OCI-LY1 (cell line): Measurements from ENCODE around the gene STT3B.

ENCODE experiments used
- H2AFZ ChIP-seq: fragments of 200-600 bp; sonication (generic), shearing (Covaris generic); 2 replicates; pipeline ENCODE4 v1.6.0; 2014; ENCODE audit warnings: antibody characterized with exemption, mild to moderate bottlenecking, low read length
- H3F3A ChIP-seq: fragments of 200-600 bp; sonication (generic), shearing (Covaris generic); 2 replicates; pipeline ENCODE4 v1.6.0; 2014; ENCODE audit warnings: mild to moderate bottlenecking, antibody characterized with exemption, low read length, moderate library complexity; ENCODE audit not compliant: insufficient read depth
- H3K27ac ChIP-seq: fragments of 200-600 bp; sonication (generic); 2 replicates; pipeline ENCODE4 v1.5.1; 2014; ENCODE audit warnings: low read length, mixed run types, mild to moderate bottlenecking, low read depth; ENCODE audit not compliant: poor library complexity, severe bottlenecking
- H3K27me3 ChIP-seq: fragments of 200-600 bp; sonication (generic); 2 replicates; pipeline ENCODE4 v1.6.0; 2014; ENCODE audit warnings: antibody characterized with exemption, mild to moderate bottlenecking, low read length, moderate library complexity; ENCODE audit not compliant: insufficient read depth
- H3K36me3 ChIP-seq: fragments of 200-600 bp; sonication (generic); 2 replicates; pipeline ENCODE4 v1.6.1; 2014; ENCODE audit warnings: mild to moderate bottlenecking, antibody characterized with exemption, low read length, moderate library complexity, mixed read lengths; ENCODE audit not compliant: insufficient read depth
- H3K4me1 ChIP-seq: fragments of 200-600 bp; sonication (generic); 2 replicates; pipeline ENCODE4 v1.5.1; 2014; ENCODE audit warnings: mild to moderate bottlenecking, low read length, moderate library complexity; ENCODE audit not compliant: insufficient read depth, severe bottlenecking
- H3K4me2 ChIP-seq: fragments of 200-600 bp; sonication (generic), shearing (Covaris generic); 2 replicates; pipeline ENCODE4 v1.6.1; 2014; ENCODE audit warnings: low read length
- H3K4me3 ChIP-seq: fragments of 200-600 bp; sonication (generic); 2 replicates; pipeline ENCODE4 v1.5.1; 2014; ENCODE audit warnings: low read length, low read depth, mild to moderate bottlenecking, mixed read lengths; ENCODE audit not compliant: poor library complexity, severe bottlenecking
- H3K79me2 ChIP-seq: fragments of 200-600 bp; shearing (Covaris generic); 2 replicates; pipeline ENCODE4 v1.6.1; 2016; ENCODE audit warnings: mixed run types, low read length, mixed read lengths; ENCODE audit not compliant: insufficient read depth
- H3K9ac ChIP-seq: fragments of 200-600 bp; sonication (generic), shearing (Covaris generic); 2 replicates; pipeline ENCODE4 v1.6.1; 2014; ENCODE audit warnings: mild to moderate bottlenecking, low read length, mixed read lengths
- H3K9me2 ChIP-seq: fragments of 200-600 bp; sonication (generic), shearing (Covaris generic); 2 replicates; pipeline ENCODE4 v1.6.1; 2014; ENCODE audit warnings: low read depth, mild to moderate bottlenecking, low read length, mixed read lengths
- H3K9me3 ChIP-seq: fragments of 200-600 bp; shearing (Covaris generic); 2 replicates; pipeline ENCODE4 v1.6.1; 2014; ENCODE audit warnings: low read length, mixed read lengths
- H4K20me1 ChIP-seq: fragments of 200-600 bp; sonication (generic), shearing (Covaris generic); 2 replicates; pipeline ENCODE4 v1.6.0; 2016; ENCODE audit warnings: mild to moderate bottlenecking, low read length; ENCODE audit not compliant: insufficient read depth
- CTCF ChIP-seq: fragments of 200-600 bp; sonication (generic), shearing (Covaris generic); IDR thresholded peaks from 2 replicates; pipeline ENCODE4 v1.5.1; 2017; ENCODE audit warnings: mild to moderate bottlenecking, antibody characterized with exemption, low read length, moderate library complexity, mixed read lengths
- EZH2 ChIP-seq: fragments of 200-600 bp; sonication (generic), shearing (Covaris generic); IDR thresholded peaks from 2 replicates; pipeline ENCODE4 v1.8.0; 2017; ENCODE audit warnings: borderline replicate concordance, mixed run types, mild to moderate bottlenecking, antibody characterized with exemption, low read length, moderate library complexity, mixed read lengths

The STT3B gene

GRCh38 chr3:31579828-31580227 is 47.1 kb downstream of the STT3B start:
- TF ChIP-seq EZH2 (no peak), CTCF (no peak)
- H3K27ac ChIP-seq = no peak overlapping the region
- no peak overlapping the region for H3K9ac ChIP-seq
- no peaks in the 10 kb centered on the region for H3K9me2 ChIP-seq
- H4K20me1 ChIP-seq = no peaks in the 10 kb centered on the region
- peaks cover 81% of the 10 kb centered on the region for H3K36me3 ChIP-seq
- peaks cover 4% of the 10 kb centered on the region; the same call in 1 of the 2 replicates for H3F3A ChIP-seq
- H3K27me3 ChIP-seq = no peaks in the 10 kb centered on the region
- H3K9me3 ChIP-seq = peaks cover 19% of the 10 kb centered on the region; the same call in 1 of the 2 replicates
- H3K4me1 ChIP-seq = peaks cover 9% of the 10 kb centered on the region
- no peak overlapping the region for H2AFZ ChIP-seq
- H3K4me3 ChIP-seq = no peak overlapping the region
- H3K4me2 ChIP-seq = no peak overlapping the region
- peaks cover 98% of the 10 kb centered on the region for H3K79me2 ChIP-seq

DNA sequence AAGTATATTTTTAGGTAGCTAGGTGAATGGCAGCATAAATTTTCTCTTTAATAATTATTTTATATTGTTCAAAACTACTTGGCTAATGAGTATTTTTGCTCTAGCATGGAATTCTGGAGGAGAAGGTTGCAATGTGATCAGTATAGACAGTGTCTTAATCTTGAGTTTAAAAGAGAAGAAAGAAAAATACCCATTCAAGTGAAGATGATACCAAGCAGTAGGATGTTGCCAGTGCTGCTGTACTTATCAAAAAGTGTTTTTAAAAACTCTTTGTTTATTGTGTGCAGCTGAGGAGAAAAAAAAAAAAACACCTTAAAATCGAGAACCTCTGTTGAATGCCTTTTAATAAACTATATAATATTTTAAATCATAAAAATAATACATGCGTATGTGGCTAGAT is 47.9 kb downstream of the STT3B start:
- no peak overlapping the region for H3K9ac ChIP-seq
- no peak overlapping the region for H2AFZ ChIP-seq
- no peaks in the 10 kb centered on the region for H3K9me2 ChIP-seq
- no peak overlapping the region for H3K4me3 ChIP-seq
- H3F3A ChIP-seq = peaks cover 4% of the 10 kb centered on the region; the same call in 1 of the 2 replicates
- H4K20me1 ChIP-seq = no peaks in the 10 kb centered on the region
- H3K4me1 ChIP-seq = peaks cover under 1% of the 10 kb centered on the region
- no peak overlapping the region for H3K4me2 ChIP-seq
- TF ChIP-seq CTCF (no peak), EZH2 (no peak)
- peaks cover 98% of the 10 kb centered on the region for H3K79me2 ChIP-seq
- peaks cover 89% of the 10 kb centered on the region for H3K36me3 ChIP-seq
- H3K27ac ChIP-seq = no peak overlapping the region
- H3K9me3 ChIP-seq = peaks cover 19% of the 10 kb centered on the region; the same call in 1 of the 2 replicates
- H3K27me3 ChIP-seq = no peaks in the 10 kb centered on the region

- TF ChIP-seq EZH2 = no peak
- Histone ChIP-seq H4K20me1 (no peaks in the 10 kb centered on the region), H3F3A (peaks cover 4% of the 10 kb centered on the region; the same call in 1 of the 2 replicates), H3K27me3 (no peaks in the 10 kb centered on the region), H2AFZ (no peak overlapping the region), H3K79me2 (peaks cover 98% of the 10 kb centered on the region), H3K4me1 (no peaks in the 10 kb centered on the region), H3K27ac (no peak overlapping the region), H3K36me3 (peaks cover 93% of the 10 kb centered on the region), H3K4me3 (no peak overlapping the region), H3K9me2 (no peaks in the 10 kb centered on the region), H3K9ac (no peak overlapping the region), H3K9me3 (peaks cover 19% of the 10 kb centered on the region; the same call in 1 of the 2 replicates), H3K4me2 (no peak overlapping the region)
These were observed 48.9 kb downstream of the STT3B start for GRCh38 chr3:31581660-31582059.

- H3K36me3 ChIP-seq = peaks cover 99% of the 10 kb centered on the region
These were observed 56.5 kb downstream of the STT3B start for GRCh38 chr3:31589228-31589627.

More at GRCh38 chr3:31589228-31589627, 56.5 kb downstream of the STT3B start:
- peaks cover 16% of the 10 kb centered on the region for H3K9me3 ChIP-seq
- no peak for TF ChIP-seq EZH2
- no peak for TF ChIP-seq CTCF
- H3K4me1 ChIP-seq = no peaks in the 10 kb centered on the region
- no peak overlapping the region for H3K4me3 ChIP-seq
- H3K9ac ChIP-seq = no peak overlapping the region
- no peaks in the 10 kb centered on the region for H3K9me2 ChIP-seq
- no peak overlapping the region for H3K4me2 ChIP-seq
- no peak overlapping the region for H3K27ac ChIP-seq
- no peaks in the 10 kb centered on the region for H4K20me1 ChIP-seq
- H3K79me2 ChIP-seq = peaks cover 85% of the 10 kb centered on the region
- H3F3A ChIP-seq = no peaks in the 10 kb centered on the region; the same call in 1 of the 2 replicates
- no peaks in the 10 kb centered on the region for H3K27me3 ChIP-seq
- no peak overlapping the region for H2AFZ ChIP-seq
